ENCODE results near the gene CHKA.

GRCh38 chr11:68038718-68039525 lies 82.3 kb downstream of the CHKA start, which contains the start of gene TCIRG1:
- no peak for TF ChIP-seq CTCF (IDR thresholded peaks at IDR 0.05)
- TF ChIP-seq POLR2A (IDR thresholded peaks at IDR 0.05): peak in 1 of 2 donors; percentile 93

All from thyroid gland (tissue), 4 donors.